Activated CD8-positive, alpha-beta memory T cell treated with anti-CD3 and anti-CD28 coated beads for 1 hour (primary cell): Measurements from ENCODE around the gene PTX3.

Source experiments
- DNase-seq, 2 donors: peaks; one replicate each; pipeline ENCODE4 v3.0.0-alpha.2; 2020; ENCODE audit warnings: low read depth in 1 of 2; ENCODE audit errors: extremely low read depth in 1 of 2

Gene PTX3

GRCh38 chr3:157436583-157437291 lies at the start of gene PTX3:
Gene PTX3 (plus strand): TSS chr3:157436850. CDS start chr3:157436934, 84 bp downstream.
- DNase-seq: no peak

GRCh38 chr3:157387708-157388435 lies 48.8 kb upstream of the PTX3 start:
- no peak for DNase-seq

- no peak for DNase-seq
These were observed 47.7 kb upstream of the PTX3 start for GRCh38 chr3:157388976-157389375.

- no peak for DNase-seq
These were observed 45.7 kb upstream of the PTX3 start for GRCh38 chr3:157390713-157391515.

GRCh38 chr3:157392104-157392503 lies 44.5 kb upstream of the PTX3 start:
- no peak for DNase-seq

- DNase-seq: no peak
These were observed 43.5 kb upstream of the PTX3 start for GRCh38 chr3:157393113-157393512.

- DNase-seq: no peak
These were observed 42.2 kb upstream of the PTX3 start for GRCh38 chr3:157394411-157394810.

GRCh38 chr3:157398598-157398997 lies 38.1 kb upstream of the PTX3 start:
- no peak for DNase-seq

GRCh38 chr3:157404381-157404780 lies 32.3 kb upstream of the PTX3 start:
- no peak for DNase-seq

GRCh38 chr3:157405457-157405856 lies 31.2 kb upstream of the PTX3 start:
- no peak for DNase-seq

GRCh38 chr3:157406394-157406793 lies 30.3 kb upstream of the PTX3 start:
- DNase-seq: no peak

GRCh38 chr3:157407769-157408168 lies 28.9 kb upstream of the PTX3 start:
- no peak for DNase-seq

GRCh38 chr3:157408499-157409149 lies 28.0 kb upstream of the PTX3 start:
- no peak for DNase-seq

- DNase-seq: no peak
These were observed 27.1 kb upstream of the PTX3 start for GRCh38 chr3:157409516-157409915.

GRCh38 chr3:157410945-157411344 lies 25.7 kb upstream of the PTX3 start:
- DNase-seq: no peak

- DNase-seq: no peak
These were observed 24.3 kb upstream of the PTX3 start for GRCh38 chr3:157412323-157412855.

- DNase-seq: no peak
These were observed 21.8 kb upstream of the PTX3 start for GRCh38 chr3:157414861-157415260.

- DNase-seq: no peak
These were observed 20.1 kb upstream of the PTX3 start for GRCh38 chr3:157416347-157417087.

- DNase-seq: no peak
These were observed 19.4 kb upstream of the PTX3 start for GRCh38 chr3:157417247-157417646.

GRCh38 chr3:157418104-157418503 lies 18.5 kb upstream of the PTX3 start:
- no peak for DNase-seq
